ENCODE results near the gene GYS2. TPM values are rescaled to one million over a fixed set of nuclear protein-coding genes. Genes with fewer than 3 reads are reported as not detected.

The GYS2 gene
- total RNA-seq, 1 experiment from 2014 or later = 0.66 TPM

GRCh38 chr12:21558100-21558679 lies 46.5 kb downstream of the GYS2 start:
- no peaks in the 10 kb centered on the region for H3K27me3 ChIP-seq (replicated peaks; ENCODE audit: control insufficient read depth, insufficient read depth, low read length)
- TF ChIP-seq, protein P1, sequence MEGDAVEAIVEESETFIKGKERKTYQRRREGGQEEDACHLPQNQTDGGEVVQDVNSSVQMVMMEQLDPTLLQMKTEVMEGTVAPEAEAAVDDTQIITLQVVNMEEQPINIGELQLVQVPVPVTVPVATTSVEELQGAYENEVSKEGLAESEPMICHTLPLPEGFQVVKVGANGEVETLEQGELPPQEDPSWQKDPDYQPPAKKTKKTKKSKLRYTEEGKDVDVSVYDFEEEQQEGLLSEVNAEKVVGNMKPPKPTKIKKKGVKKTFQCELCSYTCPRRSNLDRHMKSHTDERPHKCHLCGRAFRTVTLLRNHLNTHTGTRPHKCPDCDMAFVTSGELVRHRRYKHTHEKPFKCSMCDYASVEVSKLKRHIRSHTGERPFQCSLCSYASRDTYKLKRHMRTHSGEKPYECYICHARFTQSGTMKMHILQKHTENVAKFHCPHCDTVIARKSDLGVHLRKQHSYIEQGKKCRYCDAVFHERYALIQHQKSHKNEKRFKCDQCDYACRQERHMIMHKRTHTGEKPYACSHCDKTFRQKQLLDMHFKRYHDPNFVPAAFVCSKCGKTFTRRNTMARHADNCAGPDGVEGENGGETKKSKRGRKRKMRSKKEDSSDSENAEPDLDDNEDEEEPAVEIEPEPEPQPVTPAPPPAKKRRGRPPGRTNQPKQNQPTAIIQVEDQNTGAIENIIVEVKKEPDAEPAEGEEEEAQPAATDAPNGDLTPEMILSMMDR (IDR thresholded peaks at IDR 0.05; ENCODE audit: insufficient read depth in 1 of 2, low read depth in 1 of 2, low read length in 1 of 2, severe bottlenecking in 1 of 2, unreplicated experiment in 1 of 2) = no peak
- H3K4me1 ChIP-seq = peaks cover 28% of the 10 kb centered on the region
- intact Hi-C loops (cut with micrococcal nuclease; ENCODE audit: unreplicated experiment) = no loop called here
- no peaks in the 10 kb centered on the region for H3K9me3 ChIP-seq
- no peak for DNase-seq
- no peaks in the 10 kb centered on the region for H3K36me3 ChIP-seq (ENCODE audit: control insufficient read depth, insufficient read depth, low read length)
- Mint-ChIP-seq H3K4me1 (ENCODE audit: low read depth, unreplicated experiment) (peaks cover 31% of the 10 kb centered on the region), H3K27me3 (ENCODE audit: insufficient read depth, unreplicated experiment) (no peaks in the 10 kb centered on the region), H3K36me3 (ENCODE audit: insufficient read depth, unreplicated experiment) (no peaks in the 10 kb centered on the region), H3K4me3 (ENCODE audit: unreplicated experiment) (no peak overlapping the region), H3K27ac (ENCODE audit: unreplicated experiment) (no peak overlapping the region), H3K9me3 (ENCODE audit: unreplicated experiment) (no peaks in the 10 kb centered on the region)
- ChIA-PET POLR2A (no interaction called here), CTCF (interaction anchor here (0.6 kb wide), 1 partner anchor 840 kb away, joined by 3 read pairs; no protein-coding TSS in a partner anchor)
- H3K4me3 ChIP-seq (ENCODE audit: low read depth, low read length) = no peak overlapping the region
- BruUV-seq (replicated peaks) = no TSS peak

DNA sequence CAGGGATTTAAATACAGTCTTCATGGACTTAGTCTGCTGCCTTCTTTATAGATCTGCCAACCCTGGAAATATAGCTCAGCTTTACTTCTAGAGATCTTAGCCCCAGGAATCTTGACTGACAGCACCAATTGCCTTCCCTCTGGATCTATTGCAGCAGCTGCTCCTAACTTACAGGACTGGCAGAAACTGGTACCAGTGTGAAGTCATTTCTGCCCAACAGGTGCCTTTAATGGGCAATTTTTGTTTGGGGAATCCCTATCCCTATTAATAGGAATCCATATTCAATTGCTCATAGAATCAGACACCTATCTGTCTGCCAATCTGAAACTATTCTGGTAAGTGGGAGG lies 51.3 kb downstream of the GYS2 start:
- peaks cover 18% of the 10 kb centered on the region for H3K4me1 ChIP-seq
- ChIA-PET CTCF (interaction anchor here (0.6 kb wide), 1 partner anchor 509 kb away, joined by 4 read pairs; no protein-coding TSS in a partner anchor), POLR2A (no interaction called here)
- H3K36me3 ChIP-seq (ENCODE audit: control insufficient read depth, insufficient read depth, low read length) = no peaks in the 10 kb centered on the region
- no peak for DNase-seq
- Mint-ChIP-seq H3K9me3 (ENCODE audit: unreplicated experiment) (no peaks in the 10 kb centered on the region), H3K36me3 (ENCODE audit: insufficient read depth, unreplicated experiment) (no peaks in the 10 kb centered on the region), H3K4me3 (ENCODE audit: unreplicated experiment) (no peak overlapping the region), H3K27ac (ENCODE audit: unreplicated experiment) (no peak overlapping the region), H3K4me1 (ENCODE audit: low read depth, unreplicated experiment) (peaks cover 18% of the 10 kb centered on the region), H3K27me3 (ENCODE audit: insufficient read depth, unreplicated experiment) (no peaks in the 10 kb centered on the region)
- H3K4me3 ChIP-seq (ENCODE audit: low read depth, low read length) = no peak overlapping the region
- no peaks in the 10 kb centered on the region for H3K9me3 ChIP-seq
- H3K27me3 ChIP-seq (replicated peaks; ENCODE audit: control insufficient read depth, insufficient read depth, low read length) = no peaks in the 10 kb centered on the region
- TF ChIP-seq, protein P1 (IDR thresholded peaks at IDR 0.05; ENCODE audit: insufficient read depth in 1 of 2, low read depth in 1 of 2, low read length in 1 of 2, severe bottlenecking in 1 of 2, unreplicated experiment in 1 of 2) = no peak
- intact Hi-C loops (cut with micrococcal nuclease; ENCODE audit: unreplicated experiment) = no loop called here
- BruUV-seq (replicated peaks) = no TSS peak

- Histone ChIP-seq H3K4me3 (ENCODE audit: low read depth, low read length) (no peak overlapping the region), H3K4me1 (peaks cover 18% of the 10 kb centered on the region), H3K9me3 (no peaks in the 10 kb centered on the region), H3K36me3 (ENCODE audit: control insufficient read depth, insufficient read depth, low read length) (no peaks in the 10 kb centered on the region), H3K27me3 (replicated peaks; ENCODE audit: control insufficient read depth, insufficient read depth, low read length) (no peaks in the 10 kb centered on the region)
- ChIA-PET POLR2A (no interaction called here), CTCF (no interaction called here)
- TF ChIP-seq, protein P1 (IDR thresholded peaks at IDR 0.05; ENCODE audit: insufficient read depth in 1 of 2, low read depth in 1 of 2, low read length in 1 of 2, severe bottlenecking in 1 of 2, unreplicated experiment in 1 of 2) = no peak
- no peaks in the 10 kb centered on the region for H3K27me3 Mint-ChIP-seq (ENCODE audit: insufficient read depth, unreplicated experiment)
- BruUV-seq (replicated peaks) = no TSS peak
- no peak overlapping the region for H3K4me3 Mint-ChIP-seq (ENCODE audit: unreplicated experiment)
- no peaks in the 10 kb centered on the region for H3K36me3 Mint-ChIP-seq (ENCODE audit: insufficient read depth, unreplicated experiment)
- no peak for DNase-seq
- H3K9me3 Mint-ChIP-seq (ENCODE audit: unreplicated experiment) = no peaks in the 10 kb centered on the region
- intact Hi-C loops (cut with micrococcal nuclease; ENCODE audit: unreplicated experiment) = no loop called here
- no peak overlapping the region for H3K27ac Mint-ChIP-seq (ENCODE audit: unreplicated experiment)
- H3K4me1 Mint-ChIP-seq (ENCODE audit: low read depth, unreplicated experiment) = peaks cover 18% of the 10 kb centered on the region
Measured at GRCh38 chr12:21552635-21553328, 51.9 kb downstream of the GYS2 start.

Measured in Caco-2 (cell line).